Measurements from ENCODE around the gene ANKZF1.

Gene ANKZF1

GRCh38 chr2:219282943-219283581, 53.5 kb downstream of the ANKZF1 start:
- DNase-seq = no peak

DNA sequence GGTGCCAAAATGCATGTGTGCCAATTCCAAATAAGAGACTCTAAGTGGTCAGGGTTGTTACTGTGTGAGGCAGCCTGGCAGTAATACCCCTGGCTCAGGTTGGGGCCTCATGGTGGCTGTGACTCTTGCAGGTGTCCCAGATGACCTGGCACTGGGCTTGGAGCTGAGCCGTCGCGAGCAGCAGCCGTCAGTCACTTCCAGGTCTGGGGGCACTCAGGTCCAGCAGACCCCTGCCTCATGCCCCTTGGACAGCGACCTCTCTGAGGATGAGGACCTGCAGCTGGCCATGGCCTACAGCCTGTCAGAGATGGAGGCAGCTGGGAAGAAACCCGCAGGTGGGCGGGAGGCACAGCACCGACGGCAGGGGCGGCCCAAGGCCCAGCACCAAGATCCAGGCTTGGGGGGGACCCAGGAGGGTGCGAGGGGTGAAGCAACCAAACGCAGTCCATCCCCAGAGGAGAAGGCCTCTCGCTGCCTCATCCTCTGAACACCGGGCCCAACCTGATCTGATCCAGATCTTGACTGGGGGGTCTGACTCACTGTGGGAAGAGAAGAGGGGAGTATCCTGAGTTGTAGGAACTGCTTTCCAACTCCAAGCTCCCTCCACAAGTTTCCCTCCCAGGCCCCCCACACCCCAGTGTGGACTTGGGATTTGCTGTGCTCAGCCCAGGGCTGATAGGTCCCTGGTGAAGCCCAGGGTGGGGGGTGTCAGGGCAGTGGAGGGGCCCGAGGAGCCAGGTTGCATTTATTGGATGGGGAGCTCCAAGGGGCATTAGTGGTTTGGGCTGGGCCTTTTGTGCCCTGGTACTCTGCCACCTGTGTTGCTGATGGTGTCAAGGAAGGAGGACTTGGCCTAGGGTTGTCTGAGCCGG, 55.1 kb downstream of the ANKZF1 start:
- no peak for DNase-seq

DNA sequence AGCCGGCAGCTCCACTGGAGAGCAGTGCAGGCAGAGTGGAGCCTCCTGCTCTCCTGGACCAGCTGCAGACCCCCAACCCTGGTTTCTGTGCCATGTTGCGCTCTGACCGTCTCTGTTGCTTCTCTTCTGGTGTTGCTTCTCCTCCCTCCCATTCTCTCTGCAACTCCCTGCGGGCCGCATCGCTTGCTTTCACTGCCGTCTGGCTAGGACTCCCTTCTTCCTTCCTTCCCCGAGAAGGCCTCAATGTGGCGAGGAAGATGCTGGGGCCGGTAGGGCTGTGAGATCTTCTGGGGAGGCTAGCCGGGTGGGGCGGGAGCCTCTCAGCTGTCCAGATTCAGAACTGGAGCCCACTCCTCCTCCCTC, 55.7 kb downstream of the ANKZF1 start:
- DNase-seq = no peak

DNA sequence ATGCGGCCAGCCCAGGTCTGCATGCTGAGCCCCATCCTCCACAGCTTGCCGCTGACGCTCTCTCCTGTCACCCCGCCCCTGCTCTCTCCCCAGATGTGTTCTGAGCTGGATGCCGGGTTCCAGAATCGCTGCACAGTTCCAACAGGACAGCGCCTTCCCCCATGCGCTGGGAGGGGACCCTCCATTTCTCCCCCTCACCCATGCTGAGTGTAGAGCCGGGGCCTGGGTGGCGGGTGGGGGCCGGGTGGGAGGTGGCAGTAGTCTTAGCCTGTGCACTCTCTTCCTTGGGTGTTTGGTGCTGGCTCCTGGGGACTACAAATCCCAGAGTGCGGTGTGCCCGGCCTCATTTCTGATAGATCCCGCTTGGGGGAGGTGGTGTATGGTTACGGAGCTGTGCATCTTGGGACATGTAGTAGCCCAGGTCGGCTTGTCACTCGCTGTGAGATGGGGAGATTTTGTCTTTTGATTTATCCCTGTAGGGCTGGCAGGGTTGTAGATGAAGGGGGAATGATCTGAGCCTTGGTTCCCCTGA, 56.4 kb downstream of the ANKZF1 start:
- no peak for DNase-seq
